ENCODE data around the gene HEBP1. TPM values are rescaled to one million over a fixed set of nuclear protein-coding genes. Genes with fewer than 3 reads are reported as not detected.

HEBP1 gene
- total RNA-seq, 2 experiments from 2014 or later = 23.9 to 24.8 TPM

- Mint-ChIP-seq H3K36me3 (ENCODE audit: low read depth) (no peaks in the 10 kb centered on the region), H3K4me1 (ENCODE audit: low read depth) (peaks cover 20% of the 10 kb centered on the region), H3K27ac (no peak overlapping the region), H3K27me3 (no peaks in the 10 kb centered on the region), H3K4me3 (no peak overlapping the region), H3K9me3 (no peaks in the 10 kb centered on the region)
- intact Hi-C loops (cut with micrococcal nuclease) = no loop called here
- TF ChIP-seq, protein P1, sequence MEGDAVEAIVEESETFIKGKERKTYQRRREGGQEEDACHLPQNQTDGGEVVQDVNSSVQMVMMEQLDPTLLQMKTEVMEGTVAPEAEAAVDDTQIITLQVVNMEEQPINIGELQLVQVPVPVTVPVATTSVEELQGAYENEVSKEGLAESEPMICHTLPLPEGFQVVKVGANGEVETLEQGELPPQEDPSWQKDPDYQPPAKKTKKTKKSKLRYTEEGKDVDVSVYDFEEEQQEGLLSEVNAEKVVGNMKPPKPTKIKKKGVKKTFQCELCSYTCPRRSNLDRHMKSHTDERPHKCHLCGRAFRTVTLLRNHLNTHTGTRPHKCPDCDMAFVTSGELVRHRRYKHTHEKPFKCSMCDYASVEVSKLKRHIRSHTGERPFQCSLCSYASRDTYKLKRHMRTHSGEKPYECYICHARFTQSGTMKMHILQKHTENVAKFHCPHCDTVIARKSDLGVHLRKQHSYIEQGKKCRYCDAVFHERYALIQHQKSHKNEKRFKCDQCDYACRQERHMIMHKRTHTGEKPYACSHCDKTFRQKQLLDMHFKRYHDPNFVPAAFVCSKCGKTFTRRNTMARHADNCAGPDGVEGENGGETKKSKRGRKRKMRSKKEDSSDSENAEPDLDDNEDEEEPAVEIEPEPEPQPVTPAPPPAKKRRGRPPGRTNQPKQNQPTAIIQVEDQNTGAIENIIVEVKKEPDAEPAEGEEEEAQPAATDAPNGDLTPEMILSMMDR (IDR thresholded peaks at IDR 0.05) = no peak
- ChIA-PET POLR2A (no interaction called here), CTCF (interaction anchor here (1.4 kb wide), 1 partner anchor 76 kb away, joined by 3 read pairs; no protein-coding TSS in a partner anchor)
- no peak for DNase-seq
- no peak for ATAC-seq
Measured at GRCh38 chr12:12992418-12993130, 7.5 kb downstream of the HEBP1 start.

DNA sequence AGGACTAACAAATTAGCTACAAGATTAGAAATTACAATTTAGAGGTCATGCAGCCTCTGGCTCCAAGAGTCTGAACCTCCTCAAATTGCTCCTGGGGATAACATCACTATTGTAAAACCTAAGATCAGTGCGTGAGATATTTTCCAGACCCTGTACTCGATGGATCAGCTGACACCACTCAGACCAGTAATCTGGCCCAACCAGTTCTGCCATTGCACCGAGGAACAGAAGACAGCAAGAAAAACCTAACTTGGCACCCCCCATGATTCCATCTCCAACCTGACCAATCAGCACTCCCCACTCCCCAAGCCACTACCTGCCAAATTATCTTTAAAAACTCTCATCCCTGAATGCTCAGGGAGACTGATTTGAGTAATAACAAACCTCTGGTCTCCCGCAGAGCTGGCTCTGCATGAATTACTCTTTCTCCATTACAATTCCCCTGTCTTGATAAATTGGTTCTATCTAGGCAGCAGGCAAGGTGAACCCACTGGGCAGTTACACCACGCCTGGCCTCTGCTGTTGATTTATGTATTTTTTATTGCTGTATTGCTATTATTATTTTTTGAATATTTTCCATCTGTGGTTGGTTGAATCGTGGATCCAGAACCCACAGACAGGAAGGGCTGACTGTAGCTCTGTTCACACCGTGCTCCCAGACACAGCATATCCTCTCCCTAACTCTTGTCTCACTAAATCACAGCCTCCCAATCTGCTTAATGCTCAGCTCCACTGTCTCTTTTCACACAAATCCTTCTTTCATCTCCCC, 9.2 kb downstream of the HEBP1 start:
- Mint-ChIP-seq H3K4me1 (ENCODE audit: low read depth) (peaks cover 13% of the 10 kb centered on the region), H3K36me3 (ENCODE audit: low read depth) (peaks cover 5% of the 10 kb centered on the region), H3K27me3 (no peaks in the 10 kb centered on the region), H3K4me3 (no peak overlapping the region), H3K27ac (no peak overlapping the region), H3K9me3 (no peaks in the 10 kb centered on the region)
- TF ChIP-seq, protein P1 (IDR thresholded peaks at IDR 0.05) = no peak
- ChIA-PET POLR2A (interaction anchor here (1.2 kb wide), 1 partner anchor 156 kb away, joined by 3 read pairs; no protein-coding TSS in a partner anchor), CTCF (interaction anchor here (0.6 to 2.7 kb wide), 2 partner anchors 221 to 244 kb away, joined by 3 to 7 read pairs; no protein-coding TSS in a partner anchor)
- intact Hi-C loops (cut with micrococcal nuclease) = no loop called here
- ATAC-seq = no peak
- no peak for DNase-seq

DNA sequence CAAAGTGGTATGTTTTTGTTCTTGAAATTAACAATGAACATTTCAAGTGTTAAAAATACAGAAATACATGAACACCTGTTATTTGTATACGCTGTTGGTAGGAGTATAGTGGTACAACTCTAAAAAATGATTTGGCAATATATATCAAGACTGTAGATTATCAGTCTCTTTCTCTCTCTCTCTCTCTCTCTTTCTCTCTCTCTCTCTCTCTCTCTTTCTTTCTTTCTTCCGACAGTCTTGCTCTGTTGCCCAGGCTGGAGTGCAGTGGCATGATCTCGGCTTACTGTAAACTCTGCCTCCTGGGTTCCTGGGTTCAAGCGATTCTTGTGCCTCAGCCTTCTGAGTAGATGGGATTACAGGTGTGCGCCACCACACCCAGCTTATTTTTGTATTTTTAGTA, 12.6 kb downstream of the HEBP1 start:
- no peak for ATAC-seq

GRCh38 chr12:12986775-12987331, 13.2 kb downstream of the HEBP1 start:
- DNase-seq (no peak), ATAC-seq (no peak)
- TF ChIP-seq, protein P1 (IDR thresholded peaks at IDR 0.05) = no peak
- peaks cover 5% of the 10 kb centered on the region for H3K36me3 Mint-ChIP-seq (ENCODE audit: low read depth)
- H3K27ac Mint-ChIP-seq = no peak overlapping the region
- no peaks in the 10 kb centered on the region for H3K9me3 Mint-ChIP-seq
- no peaks in the 10 kb centered on the region for H3K27me3 Mint-ChIP-seq
- ChIA-PET POLR2A (no interaction called here), CTCF (interaction anchor here (0.7 to 2.6 kb wide), 8 partner anchors 9 to 230 kb away, joined by 3 to 21 read pairs (median 4); no protein-coding TSS in a partner anchor)
- intact Hi-C loops (cut with micrococcal nuclease) = no loop called here
- H3K4me1 Mint-ChIP-seq (ENCODE audit: low read depth) = no peaks in the 10 kb centered on the region
- no peak overlapping the region for H3K4me3 Mint-ChIP-seq

More for the DNA sequence above, 12.6 kb downstream of the HEBP1 start:
- TF ChIP-seq, protein P1 (IDR thresholded peaks at IDR 0.05) = no peak
- ChIA-PET POLR2A (no interaction called here), CTCF (interaction anchor here (0.7 to 2.6 kb wide), 3 partner anchors 12 to 230 kb away, joined by 3 to 21 read pairs (median 4); no protein-coding TSS in a partner anchor)
- intact Hi-C loops (cut with micrococcal nuclease) = no loop called here
- no peaks in the 10 kb centered on the region for H3K27me3 Mint-ChIP-seq
- no peaks in the 10 kb centered on the region for H3K9me3 Mint-ChIP-seq
- H3K27ac Mint-ChIP-seq = no peak overlapping the region
- no peak for DNase-seq
- peaks cover 2% of the 10 kb centered on the region for H3K4me1 Mint-ChIP-seq (ENCODE audit: low read depth)
- no peak overlapping the region for H3K4me3 Mint-ChIP-seq
- peaks cover 5% of the 10 kb centered on the region for H3K36me3 Mint-ChIP-seq (ENCODE audit: low read depth)

All from activated CD8-positive, alpha-beta T cell treated with anti-CD3 and anti-CD28 coated beads for 36 hours (primary cell).